GM10847 (cell line): ENCODE data around the gene FRY.

Experiments
- POLR2A ChIP-seq: IDR thresholded peaks from 2 replicates; pipeline ENCODE4 v1.6.1; 2011; ENCODE audit not compliant: insufficient read length; ENCODE audit errors: extremely low read depth

The FRY gene

DNA sequence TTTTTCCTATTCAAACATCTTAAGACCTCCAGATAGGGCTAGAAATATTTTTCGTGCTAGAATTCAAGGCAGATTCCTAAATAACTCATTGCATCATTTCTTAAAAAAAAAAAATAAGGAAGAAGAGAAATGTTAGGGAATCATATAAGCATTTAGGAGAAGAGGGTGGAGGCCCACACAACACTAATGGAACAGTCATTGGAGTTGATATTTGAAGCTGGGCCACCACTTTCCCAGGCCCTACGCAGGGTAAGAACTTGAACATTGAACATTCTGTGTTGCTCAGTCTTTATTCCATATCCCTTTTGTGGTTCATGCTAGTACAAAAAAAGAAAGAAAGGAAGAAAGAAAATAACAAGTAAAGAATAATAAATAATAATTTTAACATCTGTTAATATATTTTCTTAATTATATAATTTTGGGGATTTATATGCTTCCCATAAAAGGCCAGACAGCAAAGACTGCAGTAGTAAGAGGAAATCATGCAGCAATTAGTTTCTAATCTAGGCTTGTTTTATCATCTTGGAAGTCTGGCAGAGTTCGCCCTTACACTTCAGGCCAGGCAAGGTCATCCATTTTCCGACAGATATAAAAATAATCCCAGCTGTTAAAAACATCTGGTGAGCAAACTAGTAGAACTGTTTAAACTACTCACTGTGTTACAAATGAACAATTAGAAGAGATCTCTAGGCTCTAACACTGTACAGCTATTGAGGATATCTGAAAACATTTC, 127.7 kb downstream of the FRY start:
- no peak for TF ChIP-seq POLR2A

DNA sequence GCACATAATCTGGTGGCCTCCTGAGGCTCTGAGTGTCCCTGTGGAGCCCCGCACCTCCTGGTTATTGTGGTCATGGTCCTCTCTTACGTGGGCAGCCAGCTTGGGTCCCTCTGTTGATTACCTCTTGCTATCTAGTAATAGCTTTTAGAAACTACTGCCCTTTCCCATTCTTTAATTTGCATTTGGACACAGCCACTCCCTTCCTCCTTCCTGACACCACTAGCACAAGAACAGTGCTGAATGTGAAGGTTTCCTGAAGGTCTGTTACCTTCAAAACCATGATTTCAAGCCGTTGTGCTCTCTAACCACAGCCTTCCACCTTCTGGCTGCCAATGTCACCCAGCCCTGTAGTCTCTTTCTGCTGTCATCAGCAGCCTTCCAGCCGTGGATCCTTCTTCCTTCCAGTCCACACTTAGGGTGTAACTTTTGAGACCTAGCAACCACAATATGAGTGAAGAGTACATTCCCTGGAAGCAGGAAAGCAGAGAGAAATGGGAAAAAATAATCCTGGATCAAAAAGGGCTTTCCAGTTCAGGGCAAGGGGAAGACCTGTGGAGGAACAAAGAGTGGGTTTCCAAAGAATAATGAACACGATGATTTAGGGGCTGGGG, 130.9 kb downstream of the FRY start:
- TF ChIP-seq POLR2A: no peak

DNA sequence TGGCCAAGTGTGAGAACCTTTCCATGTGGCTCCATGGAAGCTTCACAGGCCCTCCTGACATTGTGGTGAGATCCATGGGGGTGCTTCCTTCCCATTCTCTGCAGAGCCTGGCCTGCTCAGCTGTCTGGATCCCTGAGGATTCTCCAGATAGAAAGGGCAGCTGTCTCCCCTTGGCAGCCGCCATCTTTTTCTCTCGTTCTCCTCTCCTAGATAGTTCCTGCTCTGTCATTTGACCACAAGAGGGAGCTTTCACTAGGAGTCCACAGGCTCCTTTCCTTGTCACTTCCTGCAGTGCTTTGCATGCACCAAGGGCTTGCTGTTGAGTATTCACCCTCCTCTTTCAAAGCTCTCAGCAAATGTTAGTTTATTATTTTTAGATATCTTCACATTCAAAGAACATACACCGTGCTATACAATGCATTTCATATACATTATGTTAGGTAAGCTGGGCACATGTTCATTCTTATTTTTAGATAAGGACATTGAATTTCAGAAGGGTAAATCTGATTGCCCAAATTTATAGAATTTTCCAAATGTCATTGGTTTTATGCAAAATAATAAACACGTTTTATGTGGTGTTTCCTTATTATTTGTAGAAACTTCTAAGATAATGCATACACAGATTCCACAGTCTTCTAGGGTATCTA, 133.2 kb downstream of the FRY start:
- TF ChIP-seq POLR2A: no peak

DNA sequence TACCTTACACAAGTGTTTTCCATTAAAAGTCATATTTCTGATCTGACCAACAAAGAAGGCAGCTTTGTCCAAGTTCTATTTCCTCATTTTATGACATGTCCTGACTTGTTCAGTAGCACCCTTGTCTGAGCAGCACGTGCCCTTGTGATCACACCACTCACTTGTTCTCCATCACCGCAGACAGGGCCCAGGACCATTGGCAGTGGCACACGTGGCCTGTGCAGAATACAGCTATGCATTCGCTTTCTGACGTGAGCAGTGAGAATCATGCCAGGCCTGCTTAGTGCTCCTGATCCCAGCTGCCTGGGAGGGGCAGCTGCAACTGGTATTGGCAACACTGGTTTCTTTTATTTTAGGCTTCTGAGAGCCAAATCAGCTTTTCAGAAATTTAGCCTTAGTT, 134.2 kb downstream of the FRY start:
- TF ChIP-seq POLR2A: no peak

DNA sequence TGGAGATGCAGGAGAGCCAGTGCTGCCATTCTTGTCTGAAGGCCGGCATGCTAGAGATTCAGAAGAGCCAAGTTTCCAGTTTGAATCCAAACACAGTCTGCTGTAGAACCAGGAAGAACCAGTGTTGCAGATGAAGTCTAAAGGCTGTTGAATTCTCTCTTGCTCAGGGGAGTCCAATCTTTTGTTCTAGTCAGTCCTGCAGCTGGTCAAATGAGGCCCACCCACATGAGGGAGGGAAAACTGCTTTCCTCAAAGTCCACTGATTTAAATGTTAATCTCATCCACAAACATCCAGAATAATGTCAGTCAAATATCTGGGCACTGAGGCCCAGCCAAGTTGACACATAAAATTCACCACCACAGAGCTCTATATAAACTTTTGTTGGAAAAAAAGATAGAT, 136.6 kb downstream of the FRY start:
- TF ChIP-seq POLR2A: no peak

DNA sequence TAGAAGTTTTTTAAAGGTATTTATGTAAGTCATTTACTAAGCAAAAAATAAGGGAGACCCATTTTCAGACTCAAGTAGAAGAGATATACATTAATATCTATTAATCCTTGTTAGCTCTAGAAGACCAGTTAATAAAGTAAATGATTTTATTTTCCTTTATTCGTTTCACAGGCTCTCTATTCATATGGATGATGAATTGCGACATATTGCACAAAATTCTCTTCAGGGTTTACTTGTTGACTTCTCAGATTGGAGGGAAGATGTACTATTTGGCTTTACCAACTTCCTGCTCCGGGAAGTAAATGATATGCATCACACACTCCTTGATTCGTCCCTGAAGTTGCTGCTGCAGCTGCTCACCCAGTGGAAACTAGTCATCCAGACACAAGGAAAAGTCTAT, 139.3 kb downstream of the FRY start:
- TF ChIP-seq POLR2A: no peak

DNA sequence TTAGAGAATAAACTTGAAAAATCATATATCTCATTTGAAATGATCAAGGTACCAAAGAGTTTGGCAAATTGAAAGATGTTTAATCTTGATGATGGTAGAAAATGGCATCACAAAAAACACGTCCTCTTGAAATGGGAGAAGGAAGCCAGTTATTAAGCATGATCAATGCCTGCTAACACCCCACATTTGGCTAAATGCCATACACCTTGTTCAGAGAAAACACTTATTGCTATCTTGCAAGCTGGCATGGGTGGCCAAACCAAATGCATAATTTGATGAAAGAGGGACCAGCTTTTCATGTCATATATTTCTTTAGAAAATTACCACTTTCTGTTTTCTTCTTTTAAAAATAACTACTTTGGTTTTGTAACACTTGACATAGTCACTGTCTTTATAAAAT, 142.3 kb downstream of the FRY start:
- TF ChIP-seq POLR2A: no peak

DNA sequence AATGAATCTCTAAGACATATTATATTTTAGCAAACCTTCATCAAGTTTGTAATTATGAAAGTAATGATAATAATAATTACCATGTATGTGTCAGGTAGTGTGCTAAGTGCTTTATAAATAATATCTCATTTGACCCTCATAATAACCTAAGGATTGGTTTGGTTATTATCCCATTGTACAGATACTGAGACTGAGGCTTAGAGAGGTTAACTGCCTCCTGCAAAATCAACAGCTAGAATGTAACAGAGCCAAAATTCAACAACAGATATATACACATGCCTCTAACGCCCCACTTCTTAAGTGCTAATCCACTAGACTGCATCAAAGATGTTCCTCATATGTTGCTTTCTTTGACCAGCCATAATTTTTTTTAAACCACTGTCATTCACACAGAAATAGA, 142.8 kb downstream of the FRY start:
- TF ChIP-seq POLR2A: no peak

DNA sequence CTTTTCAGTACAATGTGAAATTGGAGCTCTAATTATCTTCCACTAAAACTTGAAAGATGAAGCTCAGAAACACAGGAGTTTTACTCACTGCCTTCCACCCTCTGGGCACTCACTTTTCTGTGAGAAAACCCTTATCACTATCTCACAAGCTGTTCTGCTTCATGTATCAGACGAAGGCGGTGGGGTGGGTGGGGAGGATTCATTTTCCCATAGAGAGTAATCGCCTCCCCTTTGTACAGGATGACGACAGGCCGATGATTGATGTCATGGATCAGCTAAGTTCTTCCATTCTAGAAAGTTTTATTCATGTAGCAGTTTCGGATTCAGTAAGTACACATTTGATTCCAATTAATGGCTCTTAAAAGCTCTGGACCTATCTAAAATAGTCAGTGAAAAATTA, 143.7 kb downstream of the FRY start:
- TF ChIP-seq POLR2A: no peak

DNA sequence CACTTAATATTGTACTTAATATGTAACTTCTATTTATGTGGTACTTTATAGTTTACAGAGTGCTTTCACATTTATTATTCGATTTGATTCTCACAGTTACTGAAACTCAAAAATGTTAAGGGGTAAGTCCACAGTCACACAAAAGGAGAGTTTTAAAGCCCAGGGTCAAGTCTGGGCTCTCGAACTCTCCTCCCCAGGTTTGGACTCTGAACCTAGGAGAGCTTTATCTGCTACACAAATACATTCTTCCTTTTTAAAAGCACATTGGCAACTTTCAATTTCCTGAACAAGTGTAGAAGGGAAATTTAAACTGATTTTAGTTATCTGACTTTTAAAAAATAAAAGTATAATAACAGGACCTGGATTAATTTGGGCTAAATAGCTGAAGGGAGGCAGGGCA, 144.4 kb downstream of the FRY start:
- TF ChIP-seq POLR2A: no peak

DNA sequence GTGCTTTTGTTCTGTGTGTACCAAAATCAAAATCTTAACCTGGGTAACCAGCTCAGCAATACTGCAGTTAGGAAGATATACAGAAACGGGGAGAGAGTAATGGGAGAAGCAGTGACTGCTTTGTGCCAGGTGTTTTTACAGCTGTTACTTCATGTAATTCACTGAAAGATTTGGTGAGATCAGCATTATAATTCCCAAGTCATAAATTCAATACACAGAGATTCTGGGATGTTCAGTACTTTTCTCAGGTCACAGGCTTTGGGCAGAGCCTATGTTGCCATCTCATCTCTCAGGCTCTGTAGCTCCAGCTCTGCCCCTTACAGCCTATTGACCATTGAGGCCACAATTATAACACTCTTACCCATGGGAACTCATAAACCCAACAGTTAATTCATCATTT, 145.1 kb downstream of the FRY start:
- TF ChIP-seq POLR2A: no peak

DNA sequence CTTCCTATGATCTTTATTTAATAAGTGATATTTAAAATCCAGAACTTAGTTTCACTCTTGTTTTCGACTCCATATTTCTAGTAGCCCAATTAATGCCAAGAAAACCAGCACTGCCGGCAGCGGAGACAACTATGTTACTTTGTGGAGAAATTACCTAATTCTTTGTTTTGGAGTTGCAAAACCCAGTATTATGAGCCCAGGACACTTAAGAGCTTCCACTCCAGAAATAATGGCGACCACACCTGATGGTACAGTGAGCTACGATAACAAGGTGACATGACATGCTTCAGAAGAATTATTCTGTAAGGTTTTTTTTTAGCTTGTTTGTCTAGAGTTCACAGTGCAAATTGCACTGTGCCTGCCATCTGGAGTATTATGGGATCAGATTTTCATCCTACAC, 147.2 kb downstream of the FRY start:
- no peak for TF ChIP-seq POLR2A

DNA sequence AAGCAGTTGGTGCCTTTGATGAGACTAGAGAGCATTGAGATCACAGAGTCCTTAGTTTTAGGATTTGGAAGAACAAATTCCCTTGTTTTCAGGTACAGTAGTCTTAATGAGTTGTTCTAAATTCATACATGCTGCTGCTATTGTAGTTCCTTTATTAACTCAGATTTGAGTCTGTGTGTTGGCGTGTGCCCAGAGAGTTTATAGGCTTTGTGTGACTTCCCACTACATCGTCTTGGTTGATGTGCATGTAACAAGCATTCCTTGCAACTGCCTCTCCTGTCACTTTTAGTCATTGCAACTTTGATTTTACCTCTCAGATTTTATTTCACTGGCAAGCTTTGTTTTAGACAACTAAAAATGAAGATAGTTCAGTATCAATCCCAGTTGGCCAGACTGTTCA, 148.1 kb downstream of the FRY start:
- no peak for TF ChIP-seq POLR2A

DNA sequence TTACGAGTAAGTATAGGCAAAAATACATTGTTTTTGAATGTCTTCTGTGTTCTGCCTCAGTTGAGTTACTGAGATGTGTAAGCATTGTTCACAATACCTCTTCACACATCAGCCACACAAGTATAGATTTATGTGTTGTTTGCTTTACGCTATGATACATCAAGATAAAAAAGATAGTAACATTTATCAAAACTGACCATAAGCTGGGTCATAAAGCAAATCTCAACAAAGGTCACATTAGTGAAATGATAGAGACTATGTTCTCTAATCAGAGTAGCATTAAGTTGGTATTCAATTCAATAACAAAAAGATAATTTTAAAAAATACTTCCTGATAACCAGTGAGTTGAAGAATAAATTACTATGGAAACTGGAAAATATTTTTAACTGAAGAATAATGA, 156.1 kb downstream of the FRY start:
- TF ChIP-seq POLR2A: no peak

DNA sequence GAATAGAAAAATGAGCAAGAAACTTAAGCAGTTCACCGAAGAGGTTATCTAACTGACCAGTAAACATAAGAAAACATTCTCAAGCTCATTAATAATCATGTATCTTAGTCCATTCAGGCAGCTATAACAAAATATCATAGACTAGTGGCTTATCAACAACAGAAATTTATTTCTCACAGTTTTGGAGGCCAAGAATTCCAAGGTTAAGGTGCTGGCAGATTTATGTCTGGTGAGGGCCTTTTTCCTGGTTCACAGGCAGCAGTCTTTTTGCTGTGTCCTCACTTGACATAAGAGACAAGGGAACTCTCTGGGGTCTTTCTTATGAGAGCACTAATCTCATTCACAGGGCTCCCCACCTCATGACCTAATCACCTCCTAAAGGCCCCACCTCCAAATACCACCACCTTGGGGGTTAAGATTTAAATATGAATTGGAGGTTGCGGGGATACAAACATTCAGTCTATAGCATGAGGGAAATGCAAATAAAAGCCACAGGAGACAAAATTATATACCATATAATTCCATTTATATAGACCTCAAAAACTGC, 160.0 kb downstream of the FRY start:
- no peak for TF ChIP-seq POLR2A

DNA sequence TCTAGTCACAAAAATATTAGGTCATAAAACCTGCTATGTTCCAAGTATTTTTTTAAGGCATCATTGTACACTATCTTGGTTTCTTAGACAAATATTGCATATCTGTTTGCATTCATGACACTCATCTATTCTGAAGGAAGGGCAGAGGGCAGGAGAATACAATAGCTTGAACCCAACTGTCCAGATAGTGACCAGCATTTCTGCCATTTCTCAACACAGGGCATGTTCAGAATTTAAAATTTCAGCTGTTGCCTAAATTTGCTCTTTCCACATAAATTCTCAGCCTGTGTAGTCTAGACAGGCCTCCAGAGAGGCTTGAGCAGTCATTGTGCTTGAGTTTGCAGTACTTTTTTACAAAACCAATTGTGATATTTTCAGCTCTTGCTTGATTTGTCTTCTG, 164.1 kb downstream of the FRY start:
- no peak for TF ChIP-seq POLR2A
